HepG2 (cell line): ENCODE results near the gene CDRT15. TPM values are rescaled to one million over a fixed set of nuclear protein-coding genes. Genes with fewer than 3 reads are reported as not detected.

Source experiments
- ARID5B ChIP-seq: IDR thresholded peaks from 2 replicates; pipeline ENCODE4 v1.4.0; 2020; ENCODE audit warnings: mild to moderate bottlenecking, missing genetic modification reagents
- ATF4 ChIP-seq, 2 experiments: fragments of 450-650 bp in 1 of 2; sonication (generic) in 1 of 2; formaldehyde crosslinking; IDR thresholded peaks; 2 replicates each; pipeline versions ENCODE4 v1.5.0 to v1.8.0; 2020 to 2022; ENCODE audit warnings: mild to moderate bottlenecking in 1 of 2, missing genetic modification reagents in 1 of 2
- CBX5 ChIP-seq: sonication (generic); formaldehyde crosslinking; IDR thresholded peaks from 2 replicates; pipeline ENCODE4 v1.4.0; 2020; ENCODE audit warnings: missing genetic modification reagents, borderline replicate concordance
- CREB1 ChIP-seq, 2 experiments: fragments of 450-650 bp in 1 of 2; IDR thresholded peaks; 2 replicates each; pipeline ENCODE4 v1.6.1; 2016 to 2017; ENCODE audit warnings: control low read depth in 1 of 2, mild to moderate bottlenecking in 1 of 2, missing compliant biosample characterization in 1 of 2, missing genetic modification characterization in 1 of 2
- GABPB1 ChIP-seq: IDR thresholded peaks from 2 replicates; pipeline ENCODE4 v1.6.1; 2016; ENCODE audit warnings: mild to moderate bottlenecking, missing genetic modification reagents, moderate library complexity, missing compliant biosample characterization
- HNF4G ChIP-seq, 2 experiments: sonication (generic) in 1 of 2; formaldehyde crosslinking in 1 of 2; IDR thresholded peaks; 2 replicates each; pipeline versions ENCODE4 v1.4.0 to v1.6.1; 2011 to 2020; ENCODE audit warnings: borderline replicate concordance in 2 of 2, low read depth in 2 of 2, mild to moderate bottlenecking in 2 of 2, low read length in 1 of 2, missing genetic modification reagents in 1 of 2, moderate library complexity in 1 of 2
- IKZF1 ChIP-seq: fragments of 450-650 bp; IDR thresholded peaks from 2 replicates; pipeline ENCODE4 v1.7.1; 2016
- ISL2 ChIP-seq: sonication (generic); formaldehyde crosslinking; IDR thresholded peaks from 2 replicates; pipeline ENCODE4 v1.5.0; 2020; ENCODE audit warnings: missing genetic modification reagents
- ISX ChIP-seq: sonication (generic); formaldehyde crosslinking; conservative IDR thresholded peaks from 2 replicates; pipeline ENCODE4 v1.5.0; 2020; ENCODE audit warnings: missing genetic modification reagents
- NFKBIZ ChIP-seq: IDR thresholded peaks from 2 replicates; pipeline ENCODE4 v1.6.1; 2018; ENCODE audit warnings: missing genetic modification reagents, missing compliant biosample characterization
- PATZ1 ChIP-seq: sonication (generic); formaldehyde crosslinking; IDR thresholded peaks from 2 replicates; pipeline ENCODE4 v1.4.0; 2020; ENCODE audit warnings: missing genetic modification reagents
- RARA ChIP-seq: IDR thresholded peaks from 2 replicates; pipeline ENCODE4 v1.6.1; 2016; ENCODE audit warnings: missing genetic modification reagents, missing compliant biosample characterization
- SALL1 ChIP-seq: sonication (generic); formaldehyde crosslinking; IDR thresholded peaks from 2 replicates; pipeline ENCODE4 v1.8.0; 2022; ENCODE audit warnings: mild to moderate bottlenecking, missing genetic modification reagents
- ZBTB21 ChIP-seq: sonication (generic); formaldehyde crosslinking; IDR thresholded peaks from 2 replicates; pipeline ENCODE4 v1.4.0; 2020; ENCODE audit warnings: missing genetic modification reagents
- ZFYVE20 ChIP-seq: sonication (generic); formaldehyde crosslinking; IDR thresholded peaks from 2 replicates; pipeline ENCODE4 v1.8.0; 2023; ENCODE audit warnings: low read depth, mild to moderate bottlenecking, moderate library complexity, missing genetic modification reagents, borderline replicate concordance
- ZNF331 ChIP-seq: sonication (generic); formaldehyde crosslinking; IDR thresholded peaks from 2 replicates; pipeline ENCODE4 v1.4.0; 2020; ENCODE audit warnings: missing genetic modification reagents
- ZNF33A ChIP-seq: sonication (generic); formaldehyde crosslinking; IDR thresholded peaks from 2 replicates; pipeline ENCODE4 v1.5.1; 2020; ENCODE audit warnings: missing genetic modification reagents, mild to moderate bottlenecking, moderate library complexity, borderline replicate concordance
- ZNF34 ChIP-seq: sonication (generic); formaldehyde crosslinking; IDR thresholded peaks from 2 replicates; pipeline ENCODE4 v1.4.0; 2020; ENCODE audit warnings: mild to moderate bottlenecking, missing genetic modification reagents, borderline replicate concordance
- ZNF546 ChIP-seq: sonication (generic); formaldehyde crosslinking; conservative IDR thresholded peaks from 2 replicates; pipeline ENCODE4 v1.8.1; 2023; ENCODE audit warnings: mild to moderate bottlenecking, missing genetic modification reagents
- ZNF879 ChIP-seq: sonication (generic); formaldehyde crosslinking; IDR thresholded peaks from 2 replicates; pipeline ENCODE4 v1.8.1; 2023; ENCODE audit warnings: missing genetic modification reagents
- polyA plus RNA-seq, 8 experiments: library from polyadenylated mRNA; depleted of rRNA in 3 of 8; stranded (reverse) in 7 of 8; unstranded in 1 of 8; fragments of >200 nt; fragmentation: Illumina TruSeq in 4 of 8; extraction: Trizol in 4 of 8; gene quantifications; 2 replicates each; pipeline versions ENCODE4 v1.2.1 to v1.2.3, GENCODE V29; 2011 to 2016; ENCODE audit warnings: low read depth in 4 of 8, missing spikeins in 1 of 8, mixed read lengths in 1 of 8; ENCODE audit not compliant: insufficient read depth in 1 of 8
- total RNA-seq, 5 experiments: library from RNA; depleted of rRNA; stranded (reverse); fragments of >200 nt; fragmentation: Illumina TruSeq; extraction: Trizol; gene quantifications; 2 replicates each; pipeline ENCODE4 v1.2.3, GENCODE V29; 2016; ENCODE audit warnings: low read depth in 1 of 5
- TF ChIP-seq, protein P1 (sequence below): sonication (generic); formaldehyde crosslinking; IDR thresholded peaks from 2 replicates; pipeline ENCODE4 v1.4.0; 2020; ENCODE audit warnings: missing genetic modification reagents
- TF ChIP-seq, protein P2 (sequence below): sonication (generic); formaldehyde crosslinking; IDR thresholded peaks from 2 replicates; pipeline ENCODE4 v1.4.0; 2020; ENCODE audit warnings: missing genetic modification reagents

The CDRT15 gene
- total and polyA plus RNA-seq, 2 of the 13 experiments (the other 11 are each of a cell fraction or from before 2014, with no cell fraction given): not detected

DNA sequence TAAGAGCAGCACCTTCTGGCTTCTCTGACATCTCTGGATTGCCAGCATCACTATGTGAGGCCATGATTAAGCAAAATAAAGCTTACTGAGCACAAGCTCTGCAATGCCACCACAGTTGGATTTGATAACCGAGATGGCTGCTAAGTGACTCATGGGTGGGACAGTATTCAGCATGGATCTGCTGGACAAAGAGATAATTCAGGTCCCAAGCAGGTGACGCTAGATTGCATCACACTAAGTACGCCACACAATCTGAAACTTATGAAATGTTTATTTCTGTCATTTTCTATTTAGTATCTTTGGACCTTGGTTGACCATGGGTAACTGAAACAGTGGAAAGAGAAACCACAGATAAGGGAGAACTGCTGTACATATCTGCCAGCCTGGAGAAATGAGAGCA, 27.4 kb downstream of the CDRT15 start (continued):
- peak; percentile 35; the same call in 1 of the 2 replicates for TF ChIP-seq NFKBIZ
- TF ChIP-seq RARA (CRISPR knock-in tag): 0 out of 2 replicates have a peak, but pooled peaks have one; percentile 14
- no peak for TF ChIP-seq ZNF546 (CRISPR knock-in tag)
- TF ChIP-seq, protein P1, sequence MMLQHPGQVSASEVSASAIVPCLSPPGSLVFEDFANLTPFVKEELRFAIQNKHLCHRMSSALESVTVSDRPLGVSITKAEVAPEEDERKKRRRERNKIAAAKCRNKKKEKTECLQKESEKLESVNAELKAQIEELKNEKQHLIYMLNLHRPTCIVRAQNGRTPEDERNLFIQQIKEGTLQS: peak; percentile 84
- TF ChIP-seq ZNF879 (CRISPR knock-in tag): no peak
- peak; percentile 21; the same call in 1 of the 2 replicates for TF ChIP-seq GABPB1
- TF ChIP-seq ZNF34 (CRISPR knock-in tag): no peak
- TF ChIP-seq, protein P2, sequence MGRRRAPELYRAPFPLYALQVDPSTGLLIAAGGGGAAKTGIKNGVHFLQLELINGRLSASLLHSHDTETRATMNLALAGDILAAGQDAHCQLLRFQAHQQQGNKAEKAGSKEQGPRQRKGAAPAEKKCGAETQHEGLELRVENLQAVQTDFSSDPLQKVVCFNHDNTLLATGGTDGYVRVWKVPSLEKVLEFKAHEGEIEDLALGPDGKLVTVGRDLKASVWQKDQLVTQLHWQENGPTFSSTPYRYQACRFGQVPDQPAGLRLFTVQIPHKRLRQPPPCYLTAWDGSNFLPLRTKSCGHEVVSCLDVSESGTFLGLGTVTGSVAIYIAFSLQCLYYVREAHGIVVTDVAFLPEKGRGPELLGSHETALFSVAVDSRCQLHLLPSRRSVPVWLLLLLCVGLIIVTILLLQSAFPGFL (CRISPR knock-in tag): no peak
- peak; percentile 64; the same call in 1 of the 2 replicates for TF ChIP-seq CBX5 (CRISPR knock-in tag)
- peak; percentile 80; the same call in 1 of the 2 replicates for TF ChIP-seq ZBTB21
- TF ChIP-seq CREB1 (IDR thresholded peaks at IDR 0.05): no peak; the same call in 1 of the 2 replicates
- TF ChIP-seq CREB1 (CRISPR knock-in tag; IDR thresholded peaks at IDR 0.05): peak; percentile 65; the same call in 1 of the 2 replicates
- peak; percentile 31; the same call in 1 of the 2 replicates for TF ChIP-seq ISL2 (CRISPR knock-in tag)
- TF ChIP-seq IKZF1: no peak
- peak; percentile 2; the same call in 1 of the 2 replicates for TF ChIP-seq HNF4G (IDR thresholded peaks at IDR 0.05; ENCODE audit: borderline replicate concordance, low read depth, low read length)
- TF ChIP-seq HNF4G (CRISPR knock-in tag; IDR thresholded peaks at IDR 0.05; ENCODE audit: borderline replicate concordance, low read depth): no peak
- TF ChIP-seq ATF4 (CRISPR knock-in tag; IDR thresholded peaks at IDR 0.05): peak in 1 of 2 experiments; percentile 98; a peak in 2 of 4 replicates
- no peak for TF ChIP-seq ISX (CRISPR knock-in tag)
- peak; percentile 77; the same call in 1 of the 2 replicates for TF ChIP-seq ARID5B (CRISPR knock-in tag)
- peak; percentile 47; the same call in 1 of the 2 replicates for TF ChIP-seq SALL1 (CRISPR knock-in tag)
- no peak for TF ChIP-seq PATZ1
- no peak for TF ChIP-seq ZFYVE20 (CRISPR knock-in tag)
- 0 out of 2 replicates have a peak, but pooled peaks have one; percentile 39 for TF ChIP-seq ZNF331 (CRISPR knock-in tag)
- TF ChIP-seq ZNF33A: no peak
